GM18499 (cell line): ENCODE data around the gene RIPPLY1.

Experiments used
- ATAC-seq: cut with Tn5 transposase; IDR thresholded peaks from one replicate; pipeline ENCODE4 v1.9.1; 2021; ENCODE audit warnings: moderate number of reproducible peaks; ENCODE audit not compliant: insufficient read depth, unreplicated experiment

RIPPLY1 gene, protein sequence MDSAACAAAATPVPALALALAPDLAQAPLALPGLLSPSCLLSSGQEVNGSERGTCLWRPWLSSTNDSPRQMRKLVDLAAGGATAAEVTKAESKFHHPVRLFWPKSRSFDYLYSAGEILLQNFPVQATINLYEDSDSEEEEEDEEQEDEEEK

DNA sequence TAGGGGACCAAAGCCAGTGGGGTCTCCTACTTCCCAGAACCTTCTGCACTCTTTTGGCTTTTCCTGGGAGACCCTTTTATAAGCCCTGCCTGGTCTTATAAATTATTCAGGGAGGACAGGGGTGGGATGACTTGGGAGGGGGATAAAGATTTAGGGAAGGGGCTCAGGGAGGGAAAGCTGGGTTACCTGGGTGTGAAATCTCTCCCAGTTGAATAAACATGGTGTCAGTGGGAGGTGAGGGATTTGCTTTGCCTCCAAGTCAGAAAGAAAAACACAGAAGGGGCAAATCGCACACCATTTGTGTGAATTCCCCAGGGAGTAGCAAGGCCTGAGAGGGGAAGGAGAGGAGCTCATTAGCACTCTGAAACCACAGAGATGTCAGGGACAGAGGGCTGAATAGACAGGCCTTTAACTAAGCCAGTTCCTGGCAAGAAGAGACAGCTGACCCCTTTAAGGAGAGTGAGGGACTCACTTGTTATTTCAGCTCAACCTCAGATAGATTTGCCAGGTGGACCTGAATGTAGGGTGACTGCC lies at the start of gene RIPPLY1:
Gene RIPPLY1 (minus strand): TSS at position 51 of the 534 bp plus-strand sequence. CDS start 54 bp downstream, outside the sequence.
- ATAC-seq: no peak

DNA sequence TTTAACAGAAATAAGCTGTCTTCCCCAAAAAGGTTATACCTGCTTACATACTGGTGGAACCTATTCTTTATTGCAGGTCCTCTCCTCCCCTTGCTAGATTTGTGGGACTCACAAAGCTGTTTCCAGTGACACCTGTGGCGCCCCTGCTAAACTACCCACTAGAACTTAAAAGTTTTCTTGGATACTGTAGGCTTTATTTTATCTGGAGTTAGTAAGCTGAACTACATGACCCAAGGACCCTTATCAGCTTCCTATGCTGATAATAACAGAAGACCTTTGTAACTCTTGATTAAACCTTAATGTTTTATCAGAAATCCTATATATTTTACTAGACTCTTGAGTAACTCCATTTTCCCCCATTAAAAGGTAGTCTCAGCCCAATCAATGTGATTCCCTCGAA lies 49.4 kb upstream of the RIPPLY1 start:
- no peak for ATAC-seq

DNA sequence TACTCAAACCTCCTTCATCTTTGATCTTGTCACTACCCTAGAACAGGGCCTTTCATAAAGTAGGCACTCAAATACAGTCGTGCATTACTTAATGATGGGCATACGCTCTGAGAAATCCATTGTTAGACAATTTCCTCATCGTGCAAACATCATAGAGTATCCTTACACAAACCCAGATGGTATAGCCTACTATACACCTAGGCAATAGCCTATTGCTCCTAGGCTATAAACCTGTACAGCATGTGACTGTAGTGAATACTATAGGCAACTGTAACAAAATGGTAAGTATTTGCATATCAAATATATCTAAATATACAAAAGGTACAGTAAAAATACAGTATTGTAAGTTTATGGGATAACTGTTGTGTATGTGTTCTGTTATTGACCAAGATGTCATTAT lies 48.9 kb upstream of the RIPPLY1 start:
- no peak for ATAC-seq

DNA sequence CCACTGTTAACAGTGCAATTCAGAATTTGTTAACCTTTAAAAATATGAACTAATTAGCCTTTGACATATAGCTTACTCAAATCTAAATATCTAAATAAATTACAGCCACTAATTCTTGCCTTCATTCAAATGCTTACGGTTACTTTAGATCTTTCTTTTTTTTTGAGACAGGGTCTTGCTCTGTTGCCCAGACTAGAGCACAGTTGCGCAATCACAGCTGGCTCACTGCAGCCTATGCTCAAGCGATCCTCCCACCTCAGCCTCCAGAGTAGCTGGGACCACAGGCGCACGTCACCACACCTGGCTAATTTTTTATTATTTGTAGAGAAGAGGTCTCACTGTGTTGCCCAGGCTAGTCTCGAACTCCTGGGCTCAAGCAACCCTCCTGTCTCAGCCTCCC lies 48.1 kb upstream of the RIPPLY1 start:
- no peak for ATAC-seq

DNA sequence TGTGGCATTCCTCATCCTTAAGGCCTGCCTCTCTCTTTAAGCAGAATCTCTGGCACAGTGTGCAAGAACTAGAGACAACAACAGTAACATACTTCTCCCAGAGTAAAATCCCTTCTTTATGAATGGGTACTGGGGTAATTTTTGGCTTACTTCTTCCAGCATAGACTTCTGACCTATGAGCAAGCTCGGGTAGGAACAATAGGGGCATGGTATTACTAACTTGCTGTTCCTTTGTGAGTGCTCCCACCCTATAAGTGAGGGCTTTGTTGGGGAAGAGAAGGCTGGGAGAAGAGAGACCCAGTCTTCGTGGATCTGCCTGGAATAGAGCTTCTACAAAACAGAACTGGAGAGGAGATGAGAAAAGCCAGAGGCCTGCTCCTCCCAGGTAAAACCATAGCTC lies 47.2 kb upstream of the RIPPLY1 start:
- ATAC-seq: no peak

DNA sequence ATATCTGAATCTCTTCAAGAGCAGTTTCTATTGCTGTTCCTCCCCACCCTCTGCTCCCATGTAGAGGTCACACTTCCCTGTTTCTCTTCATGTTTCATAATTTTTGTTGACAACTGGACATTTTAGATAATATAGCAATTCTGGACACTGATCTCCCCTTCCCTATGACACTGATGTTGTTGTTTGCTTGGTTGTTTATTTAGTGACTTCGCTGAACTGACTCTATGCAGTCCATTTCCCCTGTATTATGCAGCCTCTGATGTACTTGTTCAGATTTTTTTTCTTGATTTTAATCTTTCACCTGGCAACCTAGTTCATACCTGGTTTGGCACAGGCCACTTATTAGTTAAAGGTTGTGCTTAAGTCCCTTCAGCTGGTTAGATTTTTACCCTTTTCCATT lies 46.2 kb upstream of the RIPPLY1 start:
- no peak for ATAC-seq

DNA sequence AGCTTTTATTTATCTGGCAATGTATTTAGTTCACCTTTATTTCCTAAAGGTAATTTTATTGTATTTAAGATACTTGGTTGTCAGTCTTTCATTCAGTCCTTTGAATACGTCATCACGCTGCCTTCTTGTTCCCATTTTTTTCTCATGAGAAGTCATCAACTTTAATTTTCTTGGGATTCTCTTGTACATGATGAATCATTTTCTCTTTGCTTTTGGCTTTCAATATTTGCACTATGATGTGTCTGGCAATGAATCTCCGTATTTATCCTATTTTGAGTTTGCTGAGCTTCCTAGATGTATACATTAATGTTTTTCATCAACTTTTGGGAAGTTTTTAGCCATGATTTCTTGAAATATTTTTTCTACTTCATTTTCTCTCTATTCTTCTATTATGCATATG lies 45.5 kb upstream of the RIPPLY1 start:
- ATAC-seq: no peak

DNA sequence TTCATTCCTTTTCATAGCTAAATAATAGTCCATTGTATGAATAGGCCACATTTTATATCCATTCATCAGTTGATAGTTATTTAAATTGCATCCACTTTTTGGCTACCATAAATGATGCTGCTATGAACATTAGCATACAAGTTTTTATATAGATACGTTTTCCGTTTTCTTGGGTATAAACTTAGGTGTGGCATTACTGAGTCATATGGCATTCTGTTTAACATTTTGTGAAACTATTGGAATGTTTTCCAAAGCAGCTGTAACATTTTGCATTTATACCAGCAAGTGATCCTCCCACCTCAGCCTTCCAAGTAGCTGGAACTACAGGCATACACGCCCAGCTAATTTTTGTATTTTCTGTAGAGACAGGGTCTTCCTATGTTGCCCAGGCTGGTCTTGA lies 43.3 kb upstream of the RIPPLY1 start:
- ATAC-seq: no peak

DNA sequence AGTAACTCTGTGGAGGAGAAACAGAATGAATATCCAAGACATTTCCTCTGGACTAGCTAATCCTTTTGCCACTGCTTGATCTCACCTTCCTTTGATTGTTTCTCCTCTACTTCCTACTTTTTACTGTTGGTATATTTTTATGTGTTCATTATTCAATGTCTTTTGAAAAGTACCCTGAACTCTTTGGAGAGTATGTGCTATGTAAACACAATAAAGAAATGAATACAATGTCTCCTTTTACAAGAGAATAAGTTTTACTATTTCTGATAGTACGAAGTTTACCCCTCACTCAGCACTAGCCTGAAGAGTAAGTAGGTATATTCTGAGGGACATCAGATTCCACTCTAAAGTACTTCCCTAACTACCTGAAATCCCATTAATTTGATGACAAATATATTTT lies 36.9 kb upstream of the RIPPLY1 start:
- ATAC-seq: no peak

DNA sequence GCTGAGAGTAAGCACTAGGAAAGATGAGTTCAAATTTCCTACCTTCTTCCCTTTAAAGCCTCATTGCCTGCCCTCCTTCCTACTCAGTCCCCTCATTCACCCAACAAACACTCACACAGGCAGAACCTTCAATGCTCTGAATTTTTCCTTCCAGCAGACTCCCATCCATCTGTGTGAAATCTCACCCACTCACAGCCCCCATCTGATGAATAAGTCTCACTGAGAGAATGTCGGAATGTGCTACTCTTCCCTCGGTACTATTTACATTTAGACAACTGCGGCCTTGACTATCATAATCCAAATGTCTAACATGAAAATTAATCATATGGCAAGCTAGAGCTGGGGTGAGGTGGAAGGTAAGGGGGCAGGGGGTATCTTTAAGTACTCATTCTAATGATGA lies 36.4 kb upstream of the RIPPLY1 start:
- ATAC-seq: no peak

DNA sequence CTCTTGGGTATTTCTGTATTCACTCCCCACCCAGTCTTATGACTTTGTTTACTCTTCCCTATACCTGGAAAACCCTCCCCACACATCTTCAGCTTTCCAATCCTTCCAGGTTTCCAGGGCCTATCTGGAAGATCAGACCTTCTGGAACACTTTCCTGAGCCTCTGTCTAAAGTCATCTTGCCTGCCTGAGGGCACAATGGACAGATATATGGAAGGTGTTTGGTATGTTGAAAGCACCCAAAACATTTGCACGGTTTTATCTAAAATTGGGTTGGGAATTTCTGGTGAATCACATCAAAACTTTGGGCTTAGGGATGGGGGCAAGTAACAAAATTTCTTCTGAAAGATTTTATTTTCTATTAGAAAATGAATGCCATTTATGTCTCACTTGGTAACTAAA lies 33.1 kb upstream of the RIPPLY1 start:
- ATAC-seq: no peak

DNA sequence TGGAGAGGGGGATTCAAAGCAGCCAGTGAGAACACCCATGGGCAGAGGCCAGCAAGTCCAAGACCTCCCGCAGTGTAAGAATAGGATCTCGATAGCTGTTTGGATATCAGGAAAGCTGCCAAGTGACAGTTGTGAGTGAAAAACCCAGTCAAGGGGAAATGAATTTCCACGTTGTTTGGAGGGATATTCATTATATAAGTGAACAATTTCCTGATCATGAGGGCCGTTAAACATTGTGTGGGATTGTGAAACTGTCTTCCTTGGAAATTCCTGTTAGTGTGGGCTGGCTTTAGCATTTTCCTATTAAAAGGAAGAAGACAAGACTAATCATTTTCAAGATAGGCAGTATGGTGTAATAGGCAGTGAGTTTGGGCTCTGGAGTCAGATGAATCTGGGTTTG lies 32.0 kb upstream of the RIPPLY1 start:
- no peak for ATAC-seq

DNA sequence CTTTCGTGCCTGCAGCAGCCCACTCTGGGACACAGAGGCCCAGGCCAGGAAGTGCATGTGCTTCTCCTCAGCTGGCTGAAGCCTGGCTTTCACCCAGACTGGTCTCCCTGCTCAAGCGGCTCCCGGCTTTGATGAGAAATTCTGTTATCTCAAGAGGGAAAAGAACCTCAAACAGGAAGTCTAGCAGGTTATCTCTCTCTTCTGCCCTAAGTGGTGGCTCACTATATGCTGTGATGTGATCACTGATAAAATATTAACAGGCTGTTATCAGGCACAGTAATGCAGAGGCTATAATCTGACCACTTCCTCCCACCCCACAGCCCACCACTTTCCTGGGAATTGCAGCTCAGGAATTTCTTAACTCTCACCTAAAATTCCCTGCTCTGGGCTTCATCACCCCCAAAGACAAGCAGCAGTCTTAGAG lies 30.4 kb upstream of the RIPPLY1 start:
- no peak for ATAC-seq

DNA sequence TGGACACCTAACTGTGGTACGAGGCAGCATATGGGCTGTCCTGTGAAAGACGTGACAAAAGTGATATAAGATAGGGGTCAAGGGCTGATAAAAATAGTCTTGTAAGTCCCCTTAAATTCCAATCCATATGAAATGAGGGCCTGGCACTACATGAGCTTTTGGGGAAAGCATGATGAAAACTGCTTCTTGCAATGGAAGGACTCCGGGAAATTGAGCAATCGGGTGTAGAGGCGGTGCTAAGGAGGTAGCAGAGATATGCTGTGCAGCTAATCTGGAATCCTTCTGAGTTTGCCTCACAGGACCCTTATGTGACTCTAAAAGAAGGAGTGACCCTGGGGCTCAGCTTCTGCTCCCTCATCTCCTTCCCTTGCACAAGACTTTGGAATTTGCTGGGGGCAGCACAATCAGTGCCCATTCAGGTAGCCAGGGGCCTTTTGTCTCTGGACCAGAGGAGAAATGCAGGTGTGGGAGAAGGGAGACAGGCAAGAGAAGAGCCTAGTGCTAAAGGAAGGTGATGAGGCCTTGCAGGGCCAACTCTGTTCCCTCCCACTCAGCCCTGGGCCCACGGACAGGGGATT lies 29.9 kb upstream of the RIPPLY1 start:
- ATAC-seq: no peak

DNA sequence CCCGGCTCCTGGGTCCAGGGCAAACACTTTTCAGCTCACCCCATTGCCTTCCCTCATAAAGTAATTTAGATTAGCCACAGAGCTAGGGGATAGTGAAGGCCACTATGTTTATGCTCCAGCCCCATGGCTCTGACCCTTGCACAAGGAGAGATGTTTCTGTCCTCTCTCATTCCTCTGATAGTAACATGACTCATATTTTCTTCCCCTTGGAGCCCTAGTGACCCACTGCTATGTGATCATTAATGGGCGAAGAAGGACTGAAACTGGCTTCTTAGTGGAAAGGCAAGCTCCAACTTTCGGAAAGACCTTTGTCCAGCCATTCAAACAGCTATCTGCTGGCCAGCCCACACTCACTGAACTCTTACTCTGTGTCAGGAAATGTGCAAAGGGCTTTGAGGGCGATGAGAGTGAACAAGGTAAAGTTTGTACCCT lies 29.4 kb upstream of the RIPPLY1 start:
- ATAC-seq: no peak

DNA sequence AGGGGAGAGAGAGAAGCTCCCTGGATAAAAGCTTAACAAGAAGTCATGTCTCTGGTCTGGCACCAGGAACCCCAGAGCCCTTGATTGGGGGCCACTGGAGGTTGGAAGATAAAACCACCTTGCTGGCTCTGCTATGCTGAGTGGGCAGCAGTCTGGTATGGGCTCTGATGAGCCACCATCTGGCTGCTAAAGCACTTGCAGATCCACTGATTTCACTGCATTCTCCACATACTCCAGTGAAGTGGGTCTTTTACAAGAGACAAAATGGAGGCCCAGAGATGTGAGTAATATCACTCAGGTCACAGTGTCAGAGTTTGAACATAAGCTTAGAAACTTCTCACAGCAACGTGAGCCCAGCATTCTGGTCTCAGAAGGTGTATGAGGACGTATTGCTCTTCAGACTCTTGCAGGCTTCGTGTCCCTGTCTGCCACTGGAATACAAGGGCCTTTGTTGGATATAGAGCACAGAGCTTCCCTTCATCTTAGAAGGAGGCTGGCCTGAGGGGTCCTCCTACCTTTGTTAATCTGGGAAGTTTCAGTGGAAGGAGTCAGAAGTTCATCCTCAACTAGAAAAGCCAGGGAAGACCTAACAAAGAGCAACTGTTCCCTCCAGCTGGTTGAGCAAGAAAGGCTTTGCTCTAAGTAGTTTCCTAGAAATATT lies 28.8 kb upstream of the RIPPLY1 start:
- no peak for ATAC-seq

DNA sequence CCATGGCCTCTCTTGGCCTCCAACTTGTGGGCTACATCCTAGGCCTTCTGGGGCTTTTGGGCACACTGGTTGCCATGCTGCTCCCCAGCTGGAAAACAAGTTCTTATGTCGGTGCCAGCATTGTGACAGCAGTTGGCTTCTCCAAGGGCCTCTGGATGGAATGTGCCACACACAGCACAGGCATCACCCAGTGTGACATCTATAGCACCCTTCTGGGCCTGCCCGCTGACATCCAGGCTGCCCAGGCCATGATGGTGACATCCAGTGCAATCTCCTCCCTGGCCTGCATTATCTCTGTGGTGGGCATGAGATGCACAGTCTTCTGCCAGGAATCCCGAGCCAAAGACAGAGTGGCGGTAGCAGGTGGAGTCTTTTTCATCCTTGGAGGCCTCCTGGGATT lies 25.1 kb upstream of the RIPPLY1 start:
- ATAC-seq: no peak

DNA sequence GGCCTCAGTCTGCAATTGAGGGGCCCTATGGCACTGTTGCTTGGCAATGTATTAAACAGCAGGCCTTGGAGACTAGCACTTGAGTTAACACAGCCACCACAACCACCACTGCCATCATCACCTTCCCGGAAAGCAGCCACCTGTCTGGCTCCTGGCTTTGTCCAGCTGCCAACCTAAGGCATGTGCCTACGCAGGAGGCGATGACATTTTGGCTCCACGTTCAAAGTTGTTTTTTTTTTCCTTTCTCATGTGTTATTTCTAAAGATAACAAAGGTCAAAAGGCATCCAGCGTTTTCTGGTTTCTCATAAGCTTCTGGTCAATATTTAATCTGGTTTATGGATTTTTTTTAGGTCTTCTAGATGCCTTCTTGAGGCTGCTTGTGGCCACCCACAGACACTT lies 24.6 kb upstream of the RIPPLY1 start:
- ATAC-seq: no peak

DNA sequence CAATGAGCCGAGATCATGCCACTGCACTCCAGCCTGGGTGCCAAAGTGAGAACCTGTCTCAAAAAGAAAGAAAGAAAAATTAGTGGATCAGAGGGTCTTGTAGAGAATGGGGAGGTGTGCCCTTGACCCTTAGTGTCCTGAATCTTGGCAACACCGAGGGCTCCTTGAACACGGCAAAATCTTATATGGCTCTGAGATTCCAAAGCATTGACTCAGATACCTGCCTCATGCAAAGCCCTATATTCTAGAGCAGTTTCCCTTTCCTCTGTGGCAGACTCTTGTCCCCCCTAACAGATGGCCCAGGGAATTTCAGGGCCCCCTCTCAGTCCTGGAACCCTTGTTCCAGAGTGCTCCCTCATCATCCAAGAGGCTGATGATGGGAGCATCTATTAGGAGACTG lies 23.9 kb upstream of the RIPPLY1 start:
- no peak for ATAC-seq

DNA sequence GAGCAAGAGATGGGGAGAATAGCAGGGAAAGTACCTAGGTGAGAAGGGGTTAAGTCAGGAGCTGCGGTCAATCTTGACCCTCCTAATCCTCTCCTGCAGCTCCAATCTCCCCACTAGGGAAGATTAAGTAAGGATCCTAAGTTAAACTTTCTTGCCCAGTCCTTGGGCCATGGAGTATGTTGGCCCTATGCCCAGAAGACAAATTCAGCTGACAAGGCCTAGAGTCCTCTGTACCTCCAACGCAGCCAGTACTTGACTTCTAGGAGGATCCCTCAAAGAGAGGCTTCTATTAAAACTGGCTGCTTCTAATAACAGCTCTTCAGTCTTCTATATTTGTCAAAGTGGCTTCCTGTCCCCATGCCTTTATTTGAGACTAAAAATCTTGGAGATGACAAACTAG lies 18.5 kb upstream of the RIPPLY1 start:
- no peak for ATAC-seq

DNA sequence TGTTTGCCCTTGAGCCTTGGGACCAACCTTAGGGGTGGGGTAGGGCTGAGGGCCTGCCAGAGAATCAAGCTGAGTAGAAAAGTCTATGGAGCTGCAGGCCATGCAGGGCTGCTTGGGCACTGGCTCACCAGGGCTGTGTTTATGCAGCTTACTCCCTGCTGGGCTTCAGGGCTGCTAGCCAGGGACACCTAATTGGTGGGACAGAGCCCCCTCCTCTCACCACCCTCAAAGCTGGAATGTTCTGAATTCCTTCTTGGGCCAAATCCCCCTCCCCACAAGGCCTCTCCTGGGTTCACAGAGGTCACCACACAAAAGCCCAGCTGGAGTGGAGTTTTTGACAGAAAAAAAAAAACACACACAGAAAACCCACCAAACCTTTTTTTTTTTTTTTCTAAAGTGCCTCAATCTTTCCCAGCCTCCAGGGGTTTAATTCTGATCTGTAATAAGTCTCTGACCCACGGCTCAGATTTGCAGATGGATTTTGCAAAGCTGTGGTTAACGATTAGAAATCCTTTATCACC lies 16.9 kb upstream of the RIPPLY1 start, which contains the start of gene CLDN2:
Gene CLDN2 (plus strand): TSS at position 471 of the 521 bp plus-strand sequence. CDS start 7,827 bp downstream, outside the sequence.
- no peak for ATAC-seq
